Sigmoid colon (tissue), 7 donors: ENCODE measurements around the gene DOCK3. TPM values are rescaled to one million over a fixed set of nuclear protein-coding genes. Genes with fewer than 3 reads are reported as not detected.

Experiments used
- DNase-seq: peaks from one replicate; pipeline ENCODE4 v3.0.0-alpha.2; 2019
- H3K27ac ChIP-seq, 4 donors: fragments of 200-600 bp; sonication (generic); one replicate each; pipeline ENCODE4 v1.5.1; 2016 to 2019; ENCODE audit warnings: mild to moderate bottlenecking in 1 of 4
- H3K27me3 ChIP-seq, 3 donors: fragments of 200-600 bp; sonication (generic); one replicate each; pipeline ENCODE4 v1.5.1; 2019; ENCODE audit warnings: mild to moderate bottlenecking in 1 of 3
- H3K36me3 ChIP-seq, 4 donors: fragments of 200-600 bp; sonication (generic); one replicate each; pipeline ENCODE4 v1.5.1; 2016 to 2019
- H3K4me1 ChIP-seq, 4 donors: fragments of 200-600 bp; sonication (generic); one replicate each; pipeline ENCODE4 v1.5.1; 2017 to 2019
- H3K4me3 ChIP-seq, 4 donors: fragments of 200-600 bp; sonication (generic); one replicate each; pipeline ENCODE4 v1.5.1; 2017 to 2019; ENCODE audit warnings: mild to moderate bottlenecking in 2 of 4, moderate library complexity in 1 of 4
- H3K9me3 ChIP-seq, 4 donors: fragments of 200-600 bp in 3 of 4; sonication (generic) in 3 of 4; one replicate each; pipeline versions ENCODE4 v1.5.1 to v1.6.1; 2013 to 2019
- EP300 ChIP-seq, 4 donors: sonication (generic); formaldehyde crosslinking; IDR thresholded peaks; one replicate each; pipeline ENCODE4 v1.6.1; 2017; ENCODE audit warnings: antibody characterized with exemption in 4 of 4
- POLR2A ChIP-seq, 2 donors: fragments of 450-650 bp; IDR thresholded peaks; one replicate each; pipeline ENCODE4 v1.6.1; 2016; ENCODE audit warnings: antibody characterized with exemption in 2 of 2, mild to moderate bottlenecking in 2 of 2, moderate library complexity in 2 of 2
- POLR2AphosphoS5 ChIP-seq, 4 donors: sonication (generic); formaldehyde crosslinking; IDR thresholded peaks; one replicate each; pipeline ENCODE4 v1.6.1; 2017; ENCODE audit warnings: antibody characterized with exemption in 4 of 4
- WGBS, 2 donors: extraction: QIAGEN DNeasy Blood & Tissue Kit; methylation state at CpG; one replicate each; pipeline ENCODE4 v1.1.7; 2013; 5-methylcytosine and 5-hydroxymethylcytosine counted together
- intact Hi-C: fragments of 100-400 bp; cut with DNase I; formaldehyde crosslinking; loops from one replicate; pipeline ENCODE4 v1.15.1; 2023
- polyA plus RNA-seq, 3 donors: library from polyadenylated mRNA; stranded (reverse); fragments of 200-250 nt; gene quantifications; one replicate each; pipeline ENCODE4 v1.2.3, GENCODE V29; 2013
- total RNA-seq, 4 donors: library from RNA; depleted of rRNA; stranded (reverse); fragments of >200 nt; gene quantifications; one replicate each; pipeline ENCODE4 v1.1.0, GENCODE V29; 2016
- TF ChIP-seq, protein P1 (sequence below), 4 experiments: fragments of 450-650 bp in 3 of 4; fragments of 200-600 bp in 1 of 4; IDR thresholded peaks; one replicate each; pipeline ENCODE4 v1.5.1; 2016 to 2019; ENCODE audit warnings: antibody characterized with exemption in 4 of 4, mild to moderate bottlenecking in 3 of 4, moderate library complexity in 2 of 4
- donor health status: healthy with polysubstance abuse.
- donor health status: Bipolar disorder and iron deficiency.
- donor health status: healthy.

DOCK3 gene
- total and polyA plus RNA-seq, 7 donors: 0.25 to 4.4 (median 3.3) TPM; not detected in 2

DNA sequence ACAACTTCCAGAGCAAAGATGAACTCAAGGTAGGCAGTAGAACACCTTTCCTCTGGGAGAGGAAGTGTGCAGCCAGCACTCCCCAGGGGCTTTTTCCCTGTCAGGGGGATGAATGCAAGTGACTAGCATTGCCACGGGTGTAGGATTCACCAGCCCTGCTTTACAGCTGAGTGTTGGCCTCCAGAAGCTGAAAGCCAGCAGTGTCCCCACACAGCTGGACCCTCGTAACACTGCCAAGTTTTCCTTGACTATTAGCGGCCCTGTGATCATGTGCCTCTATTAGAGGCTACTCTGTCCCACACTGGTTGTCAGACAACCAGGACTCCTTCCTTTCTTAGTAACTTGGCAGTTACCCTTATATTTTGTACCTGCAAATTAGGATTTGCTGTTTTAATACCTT lies 605.4 kb downstream of the DOCK3 start:
- no peak overlapping the region for H3K4me3 ChIP-seq
- H3K9me3 ChIP-seq: no peaks in the 10 kb centered on the region
- no peak overlapping the region for H3K27ac ChIP-seq
- TF ChIP-seq POLR2A (IDR thresholded peaks at IDR 0.05) (no peak), POLR2AphosphoS5 (IDR thresholded peaks at IDR 0.05) (no peak), EP300 (IDR thresholded peaks at IDR 0.05) (no peak)
- TF ChIP-seq, protein P1, sequence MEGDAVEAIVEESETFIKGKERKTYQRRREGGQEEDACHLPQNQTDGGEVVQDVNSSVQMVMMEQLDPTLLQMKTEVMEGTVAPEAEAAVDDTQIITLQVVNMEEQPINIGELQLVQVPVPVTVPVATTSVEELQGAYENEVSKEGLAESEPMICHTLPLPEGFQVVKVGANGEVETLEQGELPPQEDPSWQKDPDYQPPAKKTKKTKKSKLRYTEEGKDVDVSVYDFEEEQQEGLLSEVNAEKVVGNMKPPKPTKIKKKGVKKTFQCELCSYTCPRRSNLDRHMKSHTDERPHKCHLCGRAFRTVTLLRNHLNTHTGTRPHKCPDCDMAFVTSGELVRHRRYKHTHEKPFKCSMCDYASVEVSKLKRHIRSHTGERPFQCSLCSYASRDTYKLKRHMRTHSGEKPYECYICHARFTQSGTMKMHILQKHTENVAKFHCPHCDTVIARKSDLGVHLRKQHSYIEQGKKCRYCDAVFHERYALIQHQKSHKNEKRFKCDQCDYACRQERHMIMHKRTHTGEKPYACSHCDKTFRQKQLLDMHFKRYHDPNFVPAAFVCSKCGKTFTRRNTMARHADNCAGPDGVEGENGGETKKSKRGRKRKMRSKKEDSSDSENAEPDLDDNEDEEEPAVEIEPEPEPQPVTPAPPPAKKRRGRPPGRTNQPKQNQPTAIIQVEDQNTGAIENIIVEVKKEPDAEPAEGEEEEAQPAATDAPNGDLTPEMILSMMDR (IDR thresholded peaks at IDR 0.05): no peak
- H3K4me1 ChIP-seq: no peaks in the 10 kb centered on the region
- intact Hi-C loops: no loop called here
- 70 to 71% methylated on average over 3 of the region's 3 CpGs for WGBS, 2 donors
- H3K27me3 ChIP-seq: no peaks in the 10 kb centered on the region
- H3K36me3 ChIP-seq: no peaks in the 10 kb centered on the region
- no peak for DNase-seq

DNA sequence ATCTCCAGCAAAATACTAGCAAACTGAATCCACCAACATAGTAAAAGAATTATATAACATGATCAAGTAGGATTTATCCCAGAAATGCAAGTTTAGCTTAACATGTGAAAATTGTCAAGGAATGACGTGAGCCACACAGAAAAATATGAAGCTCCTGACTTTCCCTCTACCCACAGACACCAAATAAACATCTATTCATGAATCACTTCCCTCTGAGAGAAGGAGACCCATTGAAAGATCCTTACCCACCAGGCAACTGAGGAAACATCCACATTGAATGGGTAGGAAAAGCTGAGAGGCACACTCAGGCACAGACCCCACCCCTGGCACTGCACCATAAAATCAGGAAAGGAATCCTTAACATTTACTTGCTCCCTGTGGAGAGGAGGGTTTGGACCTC lies 608.2 kb downstream of the DOCK3 start:
- no peaks in the 10 kb centered on the region for H3K36me3 ChIP-seq
- H3K27ac ChIP-seq: no peak overlapping the region
- WGBS, 2 donors: 69 to 90% methylated on average over 1 of the region's 1 CpG
- intact Hi-C loops: no loop called here
- no peak for DNase-seq
- TF ChIP-seq, protein P1 (IDR thresholded peaks at IDR 0.05): no peak
- no peak for TF ChIP-seq EP300 (IDR thresholded peaks at IDR 0.05)
- TF ChIP-seq POLR2A (IDR thresholded peaks at IDR 0.05): no peak
- no peak for TF ChIP-seq POLR2AphosphoS5 (IDR thresholded peaks at IDR 0.05)
- no peak overlapping the region for H3K4me3 ChIP-seq
- H3K4me1 ChIP-seq: no peaks in the 10 kb centered on the region
- no peaks in the 10 kb centered on the region for H3K27me3 ChIP-seq
- H3K9me3 ChIP-seq: peaks cover 0 to 3% (median 0%) of the 10 kb centered on the region in 4 donors

DNA sequence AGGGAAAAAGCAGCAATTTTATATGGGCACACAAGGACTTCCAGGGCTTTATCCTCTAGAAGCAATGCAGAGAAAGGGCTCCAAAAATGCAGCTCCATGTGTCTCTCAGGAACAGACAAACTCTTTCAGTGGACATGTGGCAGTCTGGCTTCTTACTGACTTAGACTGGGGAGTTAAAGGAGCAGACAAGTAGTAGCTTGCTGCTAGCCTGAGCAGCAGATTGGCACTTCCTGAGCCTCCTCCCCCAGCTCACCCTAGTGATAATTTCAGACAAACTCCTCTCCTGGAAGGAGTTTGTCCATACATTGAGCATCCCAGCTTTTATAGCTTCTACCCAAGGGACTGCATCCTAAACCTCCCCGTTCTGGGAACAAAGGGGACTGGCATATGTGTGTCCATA lies 608.7 kb downstream of the DOCK3 start:
- WGBS, 2 donors: 82 to 86% methylated on average over 1 of the region's 1 CpG
- TF ChIP-seq POLR2A (IDR thresholded peaks at IDR 0.05) (no peak), EP300 (IDR thresholded peaks at IDR 0.05) (no peak), POLR2AphosphoS5 (IDR thresholded peaks at IDR 0.05) (no peak)
- TF ChIP-seq, protein P1 (IDR thresholded peaks at IDR 0.05): no peak
- no peak for DNase-seq
- Histone ChIP-seq H3K4me3 (no peak overlapping the region), H3K36me3 (no peaks in the 10 kb centered on the region), H3K27me3 (no peaks in the 10 kb centered on the region), H3K4me1 (no peaks in the 10 kb centered on the region), H3K27ac (no peak overlapping the region), H3K9me3 (peaks cover 0 to 3% (median 0%) of the 10 kb centered on the region in 4 donors)
- intact Hi-C loops: no loop called here

DNA sequence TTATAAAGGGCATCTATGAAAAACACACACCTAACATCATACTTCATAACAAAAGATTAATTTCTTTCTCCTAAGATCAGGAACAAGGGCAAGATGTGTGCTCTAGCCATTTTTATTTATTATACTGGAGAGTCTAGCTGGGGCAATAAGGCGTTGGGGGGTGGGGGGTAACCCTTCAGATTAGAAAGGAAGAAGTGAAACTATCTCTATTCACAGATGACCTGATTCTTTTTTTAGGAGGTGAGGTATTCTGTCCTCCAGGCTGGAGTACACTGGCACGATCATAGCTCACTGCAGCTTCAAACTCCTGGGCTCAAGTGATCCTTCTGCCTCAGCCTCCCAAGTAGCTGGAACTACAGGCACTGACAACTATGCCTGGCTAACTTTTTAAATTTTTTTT lies 620.9 kb downstream of the DOCK3 start:
- TF ChIP-seq, protein P1 (IDR thresholded peaks at IDR 0.05): no peak
- no peak for TF ChIP-seq EP300 (IDR thresholded peaks at IDR 0.05)
- no peak for TF ChIP-seq POLR2AphosphoS5 (IDR thresholded peaks at IDR 0.05)
- no peak for TF ChIP-seq POLR2A (IDR thresholded peaks at IDR 0.05)
- H3K4me3 ChIP-seq: no peak overlapping the region
- H3K4me1 ChIP-seq: no peaks in the 10 kb centered on the region
- intact Hi-C loops: no loop called here
- H3K27me3 ChIP-seq: no peaks in the 10 kb centered on the region
- no peaks in the 10 kb centered on the region for H3K36me3 ChIP-seq
- no peaks in the 10 kb centered on the region for H3K9me3 ChIP-seq
- 62 to 69% methylated on average over 2 of the region's 2 CpGs for WGBS, 2 donors
- H3K27ac ChIP-seq: no peak overlapping the region
- DNase-seq: no peak

DNA sequence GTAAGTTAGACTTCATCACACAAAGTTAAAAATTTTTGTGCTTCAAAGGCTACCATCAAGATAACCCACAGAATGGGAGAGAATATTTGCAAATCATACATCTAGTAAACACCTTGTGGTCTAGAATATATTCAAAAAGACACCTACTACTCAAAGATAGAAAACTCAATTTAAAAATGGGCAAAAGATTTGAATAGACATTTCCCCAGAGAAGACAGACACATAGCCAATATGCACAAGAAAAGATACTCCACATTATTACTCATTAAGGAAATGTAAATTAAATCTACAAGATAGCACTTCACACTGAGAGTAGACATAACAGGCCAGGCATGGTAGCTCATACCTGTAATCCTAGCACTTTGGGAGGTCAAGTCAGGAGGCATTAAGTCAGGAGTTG lies 622.6 kb downstream of the DOCK3 start:
- intact Hi-C loops: no loop called here
- Histone ChIP-seq H3K36me3 (no peaks in the 10 kb centered on the region), H3K4me1 (no peaks in the 10 kb centered on the region), H3K4me3 (no peak overlapping the region), H3K27ac (no peak overlapping the region), H3K9me3 (no peaks in the 10 kb centered on the region), H3K27me3 (no peaks in the 10 kb centered on the region)
- DNase-seq: no peak
- TF ChIP-seq POLR2A (IDR thresholded peaks at IDR 0.05): no peak
- no peak for TF ChIP-seq POLR2AphosphoS5 (IDR thresholded peaks at IDR 0.05)
- TF ChIP-seq EP300 (IDR thresholded peaks at IDR 0.05): no peak
- TF ChIP-seq, protein P1 (IDR thresholded peaks at IDR 0.05): no peak
